ENCODE results near the gene TMEM72. TPM values are rescaled to one million over a fixed set of nuclear protein-coding genes. Genes with fewer than 3 reads are reported as not detected.

Gene TMEM72
- total and polyA plus RNA-seq, 2 donors (not counting 3 experiments of a cell fraction or from before 2014, with no cell fraction given): not detected

DNA sequence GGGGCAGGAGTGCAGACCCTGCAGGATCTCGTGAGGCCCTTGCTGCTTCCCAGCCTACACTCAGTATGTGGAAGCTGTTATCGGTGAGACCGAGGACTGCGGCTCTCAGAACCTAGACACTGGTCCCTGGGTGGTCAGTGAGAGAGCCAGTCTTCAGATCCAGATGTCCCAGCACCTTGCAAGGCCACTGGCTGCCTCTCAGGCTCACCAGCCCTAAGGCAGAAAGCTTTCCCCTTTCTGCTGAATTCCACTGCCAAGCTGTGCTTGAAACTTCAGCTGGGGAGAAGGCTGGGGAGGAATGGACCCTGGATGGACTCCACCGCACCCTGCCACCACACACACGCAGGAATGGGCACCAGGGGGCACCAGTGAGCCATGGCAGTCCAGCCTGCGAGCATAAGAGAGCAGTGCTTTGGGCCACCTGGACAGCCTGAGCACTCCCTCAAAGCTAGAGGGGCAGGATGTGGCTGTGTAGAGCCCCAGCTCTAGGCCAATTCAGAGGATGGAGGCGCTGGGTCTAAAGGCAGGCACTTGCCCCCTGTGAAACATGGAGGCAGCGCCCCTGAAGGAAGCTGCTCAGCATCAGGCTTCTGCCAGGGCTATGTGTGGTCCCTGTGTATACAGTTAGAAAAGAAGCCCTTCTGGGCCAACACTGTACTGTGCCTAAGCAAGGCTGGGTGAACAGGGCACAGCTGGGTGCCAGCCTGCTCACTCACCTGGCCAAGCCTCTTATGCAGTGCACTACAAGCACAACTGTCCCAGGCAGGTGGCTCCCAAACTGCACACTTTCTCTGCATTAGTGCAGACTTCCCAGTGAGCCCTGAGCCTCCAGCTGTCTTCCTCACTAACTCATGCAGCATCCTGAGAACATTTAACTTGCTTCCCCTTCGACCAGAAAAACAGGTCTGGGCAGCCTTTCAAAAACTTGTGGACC lies 21.6 kb downstream of the TMEM72 start:
- ChIA-PET POLR2A (interaction anchor here (1.6 kb wide), 1 partner anchor 46 kb away, joined by 5 read pairs; the partner anchor contains the start of gene DEPP1), CTCF (interaction anchor here (0.7 to 4.8 kb wide), 25 partner anchors 9 to 425 kb away, joined by 3 to 62 read pairs (median 6); partner anchors contain the start of genes DEPP1, RASSF4 and ZNF22)
- Histone ChIP-seq H3K9me1 (replicated peaks; ENCODE audit: control insufficient read depth, extremely low read depth, insufficient read depth, low read length) (no peaks in the 10 kb centered on the region), H3K9ac (replicated peaks; ENCODE audit: extremely low read depth, insufficient read depth, low read length) (no peak overlapping the region), H3K27me3 (ENCODE audit: control insufficient read depth in 2 of 2, insufficient read depth in 2 of 2, low read length in 2 of 2) (no peaks in the 10 kb centered on the region), H3K79me2 (ENCODE audit: control insufficient read depth, insufficient read depth, low read length) (no peaks in the 10 kb centered on the region), H3K36me3 (ENCODE audit: control insufficient read depth in 2 of 2, extremely low read depth in 1 of 2, insufficient read depth in 2 of 2, low read length in 2 of 2) (no peaks in the 10 kb centered on the region), H3K27ac (ENCODE audit: insufficient read depth, low read depth, low read length) (no peak overlapping the region), H3K4me3 (replicated peaks in 1 of 3; ENCODE audit: insufficient read depth in 1 of 3, low read depth in 1 of 3, low read length in 3 of 3) (no peak overlapping the region), H3K9me3 (replicated peaks; ENCODE audit: control insufficient read depth, insufficient read depth, low read length) (no peaks in the 10 kb centered on the region), H3K4me2 (ENCODE audit: insufficient read depth, low read length) (no peak overlapping the region), H2AFZ (ENCODE audit: low read depth, low read length) (no peak overlapping the region), H3K4me1 (ENCODE audit: control insufficient read depth, extremely low read depth, insufficient read depth, low read length) (no peaks in the 10 kb centered on the region), H4K20me1 (replicated peaks; ENCODE audit: control insufficient read depth, extremely low read depth, insufficient read depth, low read length) (no peaks in the 10 kb centered on the region)
- intact Hi-C loops (cut with micrococcal nuclease) (loop anchor here (1.0 to 2.0 kb wide), 4 partner anchors 43 to 302 kb away; no protein-coding TSS in a partner anchor), dilution Hi-C loops (cut with MboI; ENCODE audit: extremely low pct_ligation_motif_present, low sequenced_read_pairs) (no loop called here)
- no TSS peak for BruUV-seq (replicated peaks)
- TF ChIP-seq CTCF (IDR thresholded peaks at IDR 0.05; ENCODE audit: extremely low read depth in 1 of 2, insufficient read depth in 1 of 2, low read depth in 1 of 2, low read length in 2 of 2) (peak; percentile 88 to 98), FOS (IDR thresholded peaks at IDR 0.05; ENCODE audit: borderline replicate concordance, insufficient read depth, low read length) (no peak), POLR2A (IDR thresholded peaks at IDR 0.05; ENCODE audit: low read depth, low read length) (no peak), EZH2 (IDR thresholded peaks at IDR 0.05; ENCODE audit: borderline replicate concordance, low read depth, low read length, severe bottlenecking) (no peak), GATA2 (IDR thresholded peaks at IDR 0.05; ENCODE audit: insufficient read depth, insufficient read length, low read depth, low read length) (no peak), POLR2AphosphoS5 (IDR thresholded peaks at IDR 0.05; ENCODE audit: insufficient read depth, low read depth, low read length) (no peak)
- FAIRE-seq (peak; percentile 81), DNase-seq (ENCODE audit: low read depth, low spot score) (peak; percentile 76)
